Ovary (tissue), 3 donors: ENCODE measurements around the gene ARNT2.

Experiments used
- EP300 ChIP-seq: sonication (generic); formaldehyde crosslinking; IDR thresholded peaks from one replicate; pipeline ENCODE4 v1.6.1; 2017; ENCODE audit warnings: antibody characterized with exemption
- POLR2A ChIP-seq: fragments of 450-650 bp; IDR thresholded peaks from one replicate; pipeline ENCODE4 v1.6.1; 2017; ENCODE audit warnings: antibody characterized with exemption, mild to moderate bottlenecking, moderate library complexity
- TF ChIP-seq, protein P1 (sequence below), 3 donors: fragments of 450-650 bp in 2 of 3; fragments of 200-600 bp in 1 of 3; IDR thresholded peaks; one replicate each; pipeline versions ENCODE4 v1.5.1 to v1.8.0; 2016 to 2022; ENCODE audit warnings: antibody characterized with exemption in 3 of 3, mild to moderate bottlenecking in 1 of 3
- donor health status: DM: no; HTN: no; CAD: no.

DNA sequence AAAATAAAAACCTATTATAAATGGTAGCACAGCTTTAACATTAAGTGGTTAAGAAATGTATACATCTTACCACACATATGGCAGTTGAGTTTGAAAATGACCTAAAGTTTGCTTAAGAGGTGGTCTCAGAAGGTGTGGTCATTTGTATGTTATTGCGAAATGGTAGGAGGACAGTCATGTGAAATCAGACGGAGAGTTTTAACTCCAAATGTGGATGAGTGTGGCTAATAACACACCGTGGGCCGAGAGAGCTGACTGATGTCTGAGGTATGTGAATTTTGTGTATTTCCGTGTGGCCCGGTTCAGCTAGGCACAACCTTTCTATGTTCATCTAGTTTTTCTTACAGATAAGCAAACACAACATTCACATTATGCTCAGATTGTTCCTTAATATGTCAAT is 71.9 kb downstream of the ARNT2 start:
- TF ChIP-seq, protein P1, sequence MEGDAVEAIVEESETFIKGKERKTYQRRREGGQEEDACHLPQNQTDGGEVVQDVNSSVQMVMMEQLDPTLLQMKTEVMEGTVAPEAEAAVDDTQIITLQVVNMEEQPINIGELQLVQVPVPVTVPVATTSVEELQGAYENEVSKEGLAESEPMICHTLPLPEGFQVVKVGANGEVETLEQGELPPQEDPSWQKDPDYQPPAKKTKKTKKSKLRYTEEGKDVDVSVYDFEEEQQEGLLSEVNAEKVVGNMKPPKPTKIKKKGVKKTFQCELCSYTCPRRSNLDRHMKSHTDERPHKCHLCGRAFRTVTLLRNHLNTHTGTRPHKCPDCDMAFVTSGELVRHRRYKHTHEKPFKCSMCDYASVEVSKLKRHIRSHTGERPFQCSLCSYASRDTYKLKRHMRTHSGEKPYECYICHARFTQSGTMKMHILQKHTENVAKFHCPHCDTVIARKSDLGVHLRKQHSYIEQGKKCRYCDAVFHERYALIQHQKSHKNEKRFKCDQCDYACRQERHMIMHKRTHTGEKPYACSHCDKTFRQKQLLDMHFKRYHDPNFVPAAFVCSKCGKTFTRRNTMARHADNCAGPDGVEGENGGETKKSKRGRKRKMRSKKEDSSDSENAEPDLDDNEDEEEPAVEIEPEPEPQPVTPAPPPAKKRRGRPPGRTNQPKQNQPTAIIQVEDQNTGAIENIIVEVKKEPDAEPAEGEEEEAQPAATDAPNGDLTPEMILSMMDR (IDR thresholded peaks at IDR 0.05), result no peak
- no peak for TF ChIP-seq POLR2A
- TF ChIP-seq EP300, result no peak
